DMS153 treated with DMSO at 0.1 percent for 48 hours (cell line): ENCODE results near the gene MYOF.

Experiments
- DNase-seq: peaks from one replicate; lab custom pipeline; 2025; ENCODE audit not compliant: unreplicated experiment; lab: John Stamatoyannopoulos, UW

The MYOF gene

GRCh38 chr10:93261961-93262610 is 220.0 kb downstream of the MYOF start:
- DNase-seq: no peak

GRCh38 chr10:93261089-93261488 is 221.0 kb downstream of the MYOF start:
- no peak for DNase-seq

GRCh38 chr10:93259126-93259525 is 223.0 kb downstream of the MYOF start:
- no peak for DNase-seq
